PFSK-1 (cell line): ENCODE data around the gene NPW.

Source experiments
- FOXP2 ChIP-seq: optimal IDR thresholded peaks from 2 replicates; pipeline ENCODE3; 2011; ENCODE audit warnings: borderline replicate concordance, control low read depth, inconsistent platforms; ENCODE audit not compliant: insufficient read depth; ENCODE audit errors: extremely low read length, extremely low read depth
- POLR2AphosphoS5 ChIP-seq: IDR thresholded peaks from 2 replicates; pipeline ENCODE4 v1.6.1; 2012; ENCODE audit warnings: low read depth, mild to moderate bottlenecking, control low read depth, low read length, moderate library complexity
- SIN3A ChIP-seq: IDR thresholded peaks from 2 replicates; pipeline ENCODE4 v1.6.1; 2012; ENCODE audit warnings: mild to moderate bottlenecking, low read length, moderate library complexity, borderline replicate concordance; ENCODE audit not compliant: insufficient read depth
- TAF1 ChIP-seq: IDR thresholded peaks from 2 replicates; pipeline ENCODE4 v1.6.1; 2012; ENCODE audit warnings: low read length, control low read depth, borderline replicate concordance; ENCODE audit not compliant: insufficient read depth

GRCh38 chr16:2028620-2029220 is 9.1 kb downstream of the NPW start:
- TF ChIP-seq POLR2AphosphoS5, result no peak
- no peak for TF ChIP-seq SIN3A
- no peak for TF ChIP-seq FOXP2
- no peak for TF ChIP-seq TAF1
